Lower lobe of right lung (tissue), 2 donors: ENCODE results near the gene ZNF326. TPM values are rescaled to one million over a fixed set of nuclear protein-coding genes. Genes with fewer than 3 reads are reported as not detected.

Source experiments
- ATAC-seq, 2 donors: fragments of 200-7000 bp; cut with Tn5 transposase; one replicate each; pipeline ENCODE4 v1.9.1; 2020 to 2022; ENCODE audit warnings: mild to moderate bottlenecking in 2 of 2, moderate library complexity in 2 of 2
- DNase-seq: peaks from one replicate; pipeline ENCODE4 v3.0.0-alpha.2; 2020
- H3K27ac ChIP-seq: fragments of 200-600 bp; one replicate; pipeline ENCODE4 v1.8.0; 2022
- H3K27me3 ChIP-seq: fragments of 200-600 bp; one replicate; pipeline ENCODE4 v1.8.0; 2022; ENCODE audit warnings: low read depth
- H3K36me3 ChIP-seq: fragments of 200-600 bp; one replicate; pipeline ENCODE4 v1.8.0; 2022; ENCODE audit warnings: mild to moderate bottlenecking
- H3K4me1 ChIP-seq: fragments of 200-600 bp; one replicate; pipeline ENCODE4 v1.8.0; 2022
- H3K4me3 ChIP-seq: fragments of 200-600 bp; one replicate; pipeline ENCODE4 v1.8.0; 2022; ENCODE audit warnings: mild to moderate bottlenecking
- H3K9me3 ChIP-seq: fragments of 200-600 bp; one replicate; pipeline ENCODE4 v1.8.0; 2022
- CTCF ChIP-seq: fragments of 200-600 bp; IDR thresholded peaks from one replicate; pipeline ENCODE4 v1.8.0; 2022; ENCODE audit warnings: antibody characterized with exemption, mild to moderate bottlenecking
- intact Hi-C: fragments of 100-400 bp; cut with DNase I; formaldehyde crosslinking; loops from one replicate; pipeline ENCODE4 v1.11.0; 2022
- total RNA-seq: library from RNA; stranded (reverse); fragmentation: NEBNext Ultra II Directional; extraction: Animal tissue kit (Norgen Biotek cat#: 25700); gene quantifications from one replicate; pipeline ENCODE4 v1.2.1, GENCODE V29; 2021
- donor health status: DM: no; HTN: yes; CAD: no; lungs with severe emphysema.

Gene ZNF326
- total RNA-seq, 1 donor from 2014 or later: 16.1 TPM

GRCh38 chr1:89989099-89989498, 5.8 kb upstream of the ZNF326 start:
- Histone ChIP-seq H3K27me3 (no peaks in the 10 kb centered on the region), H3K4me3 (no peak overlapping the region), H3K9me3 (no peaks in the 10 kb centered on the region), H3K36me3 (no peaks in the 10 kb centered on the region), H3K27ac (no peak overlapping the region), H3K4me1 (no peaks in the 10 kb centered on the region)
- intact Hi-C loops: loop anchor here (5.0 kb wide), 1 partner anchor 182 kb away; no protein-coding TSS in a partner anchor
- no peak for ATAC-seq
- DNase-seq: no peak
- no peak for TF ChIP-seq CTCF

GRCh38 chr1:89989799-89990198, 5.1 kb upstream of the ZNF326 start:
- H3K4me3 ChIP-seq: no peak overlapping the region
- no peaks in the 10 kb centered on the region for H3K36me3 ChIP-seq
- no peak for DNase-seq
- H3K27ac ChIP-seq: no peak overlapping the region
- intact Hi-C loops: loop anchor here (5.0 kb wide), 1 partner anchor 182 kb away; no protein-coding TSS in a partner anchor
- no peak for TF ChIP-seq CTCF
- H3K9me3 ChIP-seq: no peaks in the 10 kb centered on the region
- H3K27me3 ChIP-seq: no peaks in the 10 kb centered on the region
- no peak for ATAC-seq
- no peaks in the 10 kb centered on the region for H3K4me1 ChIP-seq

GRCh38 chr1:89990976-89991831, 3.7 kb upstream of the ZNF326 start:
- TF ChIP-seq CTCF: no peak
- no peak overlapping the region for H3K27ac ChIP-seq
- H3K4me3 ChIP-seq: no peak overlapping the region
- ATAC-seq (no peak), DNase-seq (no peak)
- intact Hi-C loops: no loop called here
- H3K36me3 ChIP-seq: no peaks in the 10 kb centered on the region
- peaks cover under 1% of the 10 kb centered on the region for H3K4me1 ChIP-seq
- H3K27me3 ChIP-seq: no peaks in the 10 kb centered on the region
- H3K9me3 ChIP-seq: no peaks in the 10 kb centered on the region

GRCh38 chr1:89993541-89993940, 1.4 kb upstream of the ZNF326 start:
- Histone ChIP-seq H3K27me3 (no peaks in the 10 kb centered on the region), H3K4me3 (no peak overlapping the region), H3K9me3 (no peaks in the 10 kb centered on the region), H3K4me1 (peaks cover 19% of the 10 kb centered on the region), H3K27ac (no peak overlapping the region), H3K36me3 (no peaks in the 10 kb centered on the region)
- DNase-seq (no peak), ATAC-seq (no peak)
- intact Hi-C loops: no loop called here
- TF ChIP-seq CTCF: no peak

GRCh38 chr1:89994231-89994804, 592 bp upstream of the ZNF326 start:
- TF ChIP-seq CTCF: no peak
- peaks cover 19% of the 10 kb centered on the region for H3K4me1 ChIP-seq
- H3K9me3 ChIP-seq: no peaks in the 10 kb centered on the region
- ATAC-seq (no peak), DNase-seq (peak; percentile 53)
- no peaks in the 10 kb centered on the region for H3K27me3 ChIP-seq
- H3K36me3 ChIP-seq: no peaks in the 10 kb centered on the region
- H3K27ac ChIP-seq: peak overlapping the region; percentile 97
- peak overlapping the region; percentile 88 for H3K4me3 ChIP-seq
- intact Hi-C loops: no loop called here
